Measurements from ENCODE around the gene CCKAR. TPM values are rescaled to one million over a fixed set of nuclear protein-coding genes. Genes with fewer than 3 reads are reported as not detected.

CCKAR gene
- total and polyA plus RNA-seq, 2 experiments from 2014 or later = 0.77 TPM; not detected in 1

DNA sequence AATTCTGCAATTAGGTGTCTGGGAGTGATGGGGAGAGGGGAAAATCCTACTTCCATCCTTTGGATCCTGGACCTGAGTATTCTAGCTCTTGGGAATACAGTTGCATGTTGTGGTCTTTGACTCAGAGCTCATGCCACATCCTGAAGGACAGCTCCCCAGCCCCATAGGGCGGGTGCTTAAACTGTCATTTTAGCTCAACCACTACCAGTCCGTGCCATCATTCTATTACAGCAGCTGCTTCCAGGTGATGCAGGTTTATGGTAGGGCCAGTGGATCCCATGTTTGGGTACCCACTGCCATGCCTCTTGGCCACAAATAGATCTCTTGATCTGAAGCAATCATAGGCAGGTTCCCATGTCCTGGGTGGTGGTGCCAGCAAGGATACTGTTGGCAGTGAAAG is 34.7 kb downstream of the CCKAR start:
- no peaks in the 10 kb centered on the region for H3K27me3 ChIP-seq
- H3K9me2 ChIP-seq (replicated peaks; ENCODE audit: insufficient read depth) = no peaks in the 10 kb centered on the region
- H2AFZ ChIP-seq = no peak overlapping the region
- no peaks in the 10 kb centered on the region for H3K9me3 ChIP-seq (ENCODE audit: low read depth)
- H3K36me3 ChIP-seq (replicated peaks; ENCODE audit: insufficient read depth, low read depth) = no peaks in the 10 kb centered on the region
- TF ChIP-seq EZH2phosphoT487 (IDR thresholded peaks at IDR 0.05; ENCODE audit: low read depth, severe bottlenecking, unreplicated experiment) = no peak
- TF ChIP-seq EZH2 (IDR thresholded peaks at IDR 0.05; ENCODE audit: borderline replicate concordance) = no peak
- TF ChIP-seq, protein P1, sequence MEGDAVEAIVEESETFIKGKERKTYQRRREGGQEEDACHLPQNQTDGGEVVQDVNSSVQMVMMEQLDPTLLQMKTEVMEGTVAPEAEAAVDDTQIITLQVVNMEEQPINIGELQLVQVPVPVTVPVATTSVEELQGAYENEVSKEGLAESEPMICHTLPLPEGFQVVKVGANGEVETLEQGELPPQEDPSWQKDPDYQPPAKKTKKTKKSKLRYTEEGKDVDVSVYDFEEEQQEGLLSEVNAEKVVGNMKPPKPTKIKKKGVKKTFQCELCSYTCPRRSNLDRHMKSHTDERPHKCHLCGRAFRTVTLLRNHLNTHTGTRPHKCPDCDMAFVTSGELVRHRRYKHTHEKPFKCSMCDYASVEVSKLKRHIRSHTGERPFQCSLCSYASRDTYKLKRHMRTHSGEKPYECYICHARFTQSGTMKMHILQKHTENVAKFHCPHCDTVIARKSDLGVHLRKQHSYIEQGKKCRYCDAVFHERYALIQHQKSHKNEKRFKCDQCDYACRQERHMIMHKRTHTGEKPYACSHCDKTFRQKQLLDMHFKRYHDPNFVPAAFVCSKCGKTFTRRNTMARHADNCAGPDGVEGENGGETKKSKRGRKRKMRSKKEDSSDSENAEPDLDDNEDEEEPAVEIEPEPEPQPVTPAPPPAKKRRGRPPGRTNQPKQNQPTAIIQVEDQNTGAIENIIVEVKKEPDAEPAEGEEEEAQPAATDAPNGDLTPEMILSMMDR (IDR thresholded peaks at IDR 0.05; ENCODE audit: poor library complexity) = no peak
- H3K4me1 ChIP-seq (ENCODE audit: insufficient read depth) = peaks cover 7% of the 10 kb centered on the region
- no peaks in the 10 kb centered on the region for H4K20me1 ChIP-seq (ENCODE audit: insufficient read depth, poor library complexity, severe bottlenecking)
- no peak overlapping the region for H3K4me2 ChIP-seq
- 89% methylated on average over 2 of the region's 2 CpGs for WGBS (ENCODE audit: low lambda C conversion rate, missing lambda C conversion rate)
- H3K4me3 ChIP-seq = no peak overlapping the region
- H3K27ac ChIP-seq = no peak overlapping the region
- DNase-seq (ENCODE audit: low spot score) = no peak
- H3K79me2 ChIP-seq = no peaks in the 10 kb centered on the region

DNA sequence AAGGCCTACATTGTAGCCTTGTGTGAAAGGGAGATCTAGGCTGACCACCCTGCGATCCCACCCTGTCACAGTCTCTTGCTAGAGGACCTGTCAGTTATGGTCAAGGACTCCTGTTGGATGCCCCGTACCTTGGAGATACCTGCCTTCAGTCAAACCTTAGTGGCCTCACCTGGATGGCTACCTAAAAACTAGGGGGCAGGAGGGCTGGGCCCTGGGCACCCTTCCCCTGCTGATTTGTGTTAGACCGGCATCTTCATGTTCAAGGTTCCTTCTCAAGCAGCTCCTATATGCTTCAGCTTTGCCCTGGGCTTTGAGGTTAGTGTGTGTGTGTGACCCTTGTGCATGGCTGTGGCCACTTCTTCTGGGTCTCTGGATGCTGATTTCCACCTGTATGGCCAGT is 35.3 kb downstream of the CCKAR start:
- Histone ChIP-seq H3K79me2 (no peaks in the 10 kb centered on the region), H3K9me3 (ENCODE audit: low read depth) (no peaks in the 10 kb centered on the region), H3K4me2 (no peak overlapping the region), H3K9me2 (replicated peaks; ENCODE audit: insufficient read depth) (no peaks in the 10 kb centered on the region), H2AFZ (no peak overlapping the region), H4K20me1 (ENCODE audit: insufficient read depth, poor library complexity, severe bottlenecking) (no peaks in the 10 kb centered on the region), H3K27me3 (no peaks in the 10 kb centered on the region), H3K4me1 (ENCODE audit: insufficient read depth) (peaks cover 7% of the 10 kb centered on the region), H3K27ac (no peak overlapping the region), H3K36me3 (replicated peaks; ENCODE audit: insufficient read depth, low read depth) (no peaks in the 10 kb centered on the region), H3K4me3 (no peak overlapping the region)
- 96% methylated on average over 3 of the region's 3 CpGs for WGBS (ENCODE audit: low lambda C conversion rate, missing lambda C conversion rate)
- TF ChIP-seq, protein P1 (IDR thresholded peaks at IDR 0.05; ENCODE audit: poor library complexity) = no peak
- DNase-seq (ENCODE audit: low spot score) = no peak

DNA sequence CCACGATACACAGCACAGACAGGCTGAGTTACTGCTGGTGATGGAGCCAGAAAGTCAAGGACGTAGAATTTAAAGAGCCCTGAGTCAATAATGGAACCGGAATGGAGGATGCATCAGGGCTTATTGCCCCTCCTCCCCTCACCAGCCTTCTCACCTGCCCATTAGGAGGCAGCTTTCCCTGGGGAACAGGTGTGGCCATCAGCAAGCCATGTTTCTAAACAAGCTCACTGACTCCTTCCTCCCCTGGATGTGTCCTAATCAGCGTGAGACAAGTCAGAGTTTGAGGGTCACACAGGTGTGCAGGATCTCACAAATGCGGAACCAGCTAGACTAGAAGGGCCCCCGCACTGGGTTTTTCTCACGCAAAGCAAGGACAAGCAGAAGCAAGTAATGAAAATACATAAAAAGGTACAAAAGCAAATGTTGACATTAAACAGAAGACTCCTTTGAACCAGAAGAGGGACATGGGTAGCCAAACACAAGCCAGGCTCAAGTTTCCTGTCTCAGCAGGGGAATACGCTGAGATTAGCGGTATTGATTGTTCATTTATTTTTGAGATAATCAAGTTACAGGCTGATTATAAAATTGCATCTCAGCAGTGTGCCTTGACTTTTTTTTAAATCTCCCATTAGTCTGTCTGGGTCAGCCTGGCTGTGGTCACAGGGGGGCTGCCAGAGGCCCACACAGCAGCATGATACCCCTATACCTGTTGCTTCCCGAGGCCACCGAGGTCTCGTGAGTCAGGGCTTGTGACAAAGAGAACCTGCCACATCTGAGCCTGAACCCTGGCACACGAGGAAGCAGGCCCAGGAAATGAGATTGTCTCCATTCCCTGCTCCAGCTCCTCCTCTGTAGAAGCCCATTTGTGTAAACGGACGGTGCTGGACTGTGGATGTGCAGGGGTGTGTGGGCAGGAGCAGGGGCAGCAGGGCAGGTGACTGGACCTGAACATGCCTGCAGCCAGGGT is 37.4 kb downstream of the CCKAR start:
- Histone ChIP-seq H3K27ac (peak overlapping the region; percentile 72), H3K9me2 (replicated peaks; ENCODE audit: insufficient read depth) (no peaks in the 10 kb centered on the region), H3K79me2 (no peaks in the 10 kb centered on the region), H3K4me3 (no peak overlapping the region), H2AFZ (peak overlapping the region; percentile 45), H3K36me3 (replicated peaks; ENCODE audit: insufficient read depth, low read depth) (no peaks in the 10 kb centered on the region), H3K27me3 (no peaks in the 10 kb centered on the region), H3K4me2 (peak overlapping the region; percentile 61), H3K9me3 (ENCODE audit: low read depth) (no peaks in the 10 kb centered on the region), H3K4me1 (ENCODE audit: insufficient read depth) (peaks cover 7% of the 10 kb centered on the region), H4K20me1 (ENCODE audit: insufficient read depth, poor library complexity, severe bottlenecking) (no peaks in the 10 kb centered on the region)
- WGBS (ENCODE audit: low lambda C conversion rate, missing lambda C conversion rate) = 58% methylated on average over 15 of the region's 15 CpGs
- TF ChIP-seq EZH2phosphoT487 (IDR thresholded peaks at IDR 0.05; ENCODE audit: low read depth, severe bottlenecking, unreplicated experiment) (no peak), EZH2 (IDR thresholded peaks at IDR 0.05; ENCODE audit: borderline replicate concordance) (no peak)
- TF ChIP-seq, protein P1 (IDR thresholded peaks at IDR 0.05; ENCODE audit: poor library complexity) = no peak
- DNase-seq (ENCODE audit: low spot score) = peak; percentile 50
